Right renal pelvis (tissue), 4 donors: ENCODE data around the gene RNF44. TPM values are rescaled to one million over a fixed set of nuclear protein-coding genes. Genes with fewer than 3 reads are reported as not detected.
"Not testable (repeated sequence)": the region's sequence is repeated elsewhere in the genome, so short reads cannot be mapped to it uniquely, and the experiment has no call there.

Experiments used
- DNase-seq, 4 donors: peaks; one replicate each; pipeline ENCODE4 v3.0.0-alpha.2; 2013; ENCODE audit warnings: low read depth in 4 of 4, low spot score in 3 of 4, missing footprints in 1 of 4
- polyA plus RNA-seq, 4 donors: library from polyadenylated mRNA; unstranded; fragments of 120-200 nt; gene quantifications; one replicate each; pipeline ENCODE4 v1.2.1, GENCODE V29; 2013; ENCODE audit not compliant: insufficient read length in 4 of 4

RNF44 gene
- polyA plus RNA-seq, 4 donors, result 45.5 to 63.2 (median 51.8) TPM

- DNase-seq, result not testable (repeated sequence)
Measured at GRCh38 chr5:176487160-176487559, 50.0 kb downstream of the RNF44 start.

DNA sequence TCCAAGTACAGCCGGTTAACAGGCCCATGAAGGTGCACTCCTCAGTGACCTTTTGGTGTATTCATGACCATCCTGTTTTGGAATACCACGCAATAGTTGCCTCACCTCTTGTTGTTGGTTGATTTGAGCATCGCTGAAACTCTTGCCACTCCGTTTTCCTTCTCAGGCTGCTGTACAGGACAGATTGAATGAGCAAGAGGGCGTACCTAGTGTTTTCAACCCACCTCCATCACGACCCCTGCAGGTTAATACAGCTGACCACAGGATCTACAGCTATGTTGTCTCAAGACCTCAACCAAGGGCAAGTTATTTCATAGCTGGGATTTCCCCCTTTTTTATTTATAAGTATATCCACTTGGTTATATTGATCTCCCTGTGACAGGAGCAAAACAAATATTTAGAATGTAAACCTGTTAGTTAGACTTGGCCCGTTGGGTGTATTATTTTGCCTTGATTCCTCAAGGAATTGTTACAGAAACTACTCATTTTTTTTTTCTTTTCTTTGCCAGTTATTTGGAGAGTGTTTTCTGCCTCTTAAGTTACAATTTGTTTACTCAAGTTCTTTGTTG is 50.9 kb downstream of the RNF44 start:
- no peak for DNase-seq

DNA sequence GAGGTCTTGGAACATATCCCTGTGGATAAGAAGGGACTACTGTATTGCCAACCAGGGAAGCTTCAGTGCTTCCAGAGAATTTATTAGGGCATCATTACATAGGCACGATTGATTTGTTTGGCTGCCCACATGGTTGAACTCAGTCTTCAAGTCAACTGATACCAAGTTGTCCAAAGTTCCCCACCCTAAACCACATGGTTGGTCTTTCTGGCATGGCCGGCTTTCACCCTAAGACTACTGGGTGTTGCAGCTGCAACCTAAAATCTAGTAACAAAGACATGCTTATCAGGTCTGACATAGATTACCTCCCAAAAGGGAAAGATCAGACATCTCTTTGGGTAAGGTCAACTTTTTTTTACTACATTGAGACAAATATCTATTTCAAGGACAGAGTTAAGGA is 52.0 kb downstream of the RNF44 start:
- DNase-seq, result no peak

DNA sequence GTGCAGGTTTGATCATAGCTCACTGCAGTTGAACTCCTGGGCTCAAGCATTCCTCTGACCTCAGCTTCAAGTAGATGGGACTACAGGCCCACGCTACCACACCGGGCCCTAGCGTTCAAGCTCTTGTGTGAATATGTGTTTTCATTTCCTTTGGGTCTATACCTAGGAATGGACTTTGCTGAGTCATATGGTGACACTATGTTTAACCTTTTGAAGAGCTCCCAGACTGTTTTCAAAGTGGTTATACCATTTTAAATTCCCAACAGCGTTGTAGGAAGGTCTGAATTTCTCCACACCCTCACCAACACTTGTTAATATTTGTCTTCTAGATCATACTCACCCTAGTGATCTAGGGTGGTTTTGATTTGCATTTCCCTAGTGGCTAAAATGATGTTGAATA is 55.5 kb downstream of the RNF44 start:
- no peak for DNase-seq

Other genes starting within 250 kb of the RNF44 start
- gene KIAA1191, start 175.6 kb downstream of the RNF44 start, polyA plus RNA-seq, result 100 to 1,000 TPM; 151 to 159 (median 153) TPM
- 10 to 100 TPM; 11.1 to 13.1 (median 12.3) TPM for gene ARL10, start 171.9 kb downstream of the RNF44 start, polyA plus RNA-seq
- gene NOP16, start 148.8 kb downstream of the RNF44 start, polyA plus RNA-seq, result 10 to 100 TPM; 23.5 to 28.9 (median 28.3) TPM
- 100 to 1,000 TPM; 106 to 132 (median 111) TPM for gene HIGD2A, start 148.7 kb downstream of the RNF44 start, polyA plus RNA-seq
- gene CLTB, start 120.9 kb downstream of the RNF44 start, polyA plus RNA-seq, result 10 to 100 TPM; 47.9 to 62.0 (median 52.4) TPM
- 10 to 100 TPM; 42.8 to 51.6 (median 50.5) TPM for gene FAF2, start 89.0 kb downstream of the RNF44 start, polyA plus RNA-seq
- gene CDHR2, start 11.9 kb upstream of the RNF44 start, polyA plus RNA-seq, result 10 to 100 TPM; 13.9 to 21.5 (median 18.6) TPM
- gene GPRIN1, start 72.8 kb upstream of the RNF44 start, polyA plus RNA-seq, result 1 to 10 TPM; 1.3 to 2.1 (median 1.8) TPM
- under 1 TPM in 1 of 4 donors, not detected in 3; 0.14 TPM for gene SNCB, start 93.1 kb upstream of the RNF44 start, polyA plus RNA-seq
- gene EIF4E1B, start 93.3 kb upstream of the RNF44 start, polyA plus RNA-seq, result under 1 TPM in 1 of 4 donors, not detected in 3; 0.08 TPM
- gene TSPAN17, start 110.1 kb upstream of the RNF44 start, polyA plus RNA-seq, result 10 to 100 TPM; 31.3 to 36.3 (median 33.7) TPM